Epithelial cell of alveolus of lung (primary cell): ENCODE results near the gene CDH19. TPM values are rescaled to one million over a fixed set of nuclear protein-coding genes. Genes with fewer than 3 reads are reported as not detected.

Source experiments
- total RNA-seq: library from RNA; depleted of rRNA; stranded (reverse); fragments of >200 nt; gene quantifications from 2 replicates; pipeline ENCODE4 v1.2.1, GENCODE V29; 2015

The CDH19 gene, protein sequence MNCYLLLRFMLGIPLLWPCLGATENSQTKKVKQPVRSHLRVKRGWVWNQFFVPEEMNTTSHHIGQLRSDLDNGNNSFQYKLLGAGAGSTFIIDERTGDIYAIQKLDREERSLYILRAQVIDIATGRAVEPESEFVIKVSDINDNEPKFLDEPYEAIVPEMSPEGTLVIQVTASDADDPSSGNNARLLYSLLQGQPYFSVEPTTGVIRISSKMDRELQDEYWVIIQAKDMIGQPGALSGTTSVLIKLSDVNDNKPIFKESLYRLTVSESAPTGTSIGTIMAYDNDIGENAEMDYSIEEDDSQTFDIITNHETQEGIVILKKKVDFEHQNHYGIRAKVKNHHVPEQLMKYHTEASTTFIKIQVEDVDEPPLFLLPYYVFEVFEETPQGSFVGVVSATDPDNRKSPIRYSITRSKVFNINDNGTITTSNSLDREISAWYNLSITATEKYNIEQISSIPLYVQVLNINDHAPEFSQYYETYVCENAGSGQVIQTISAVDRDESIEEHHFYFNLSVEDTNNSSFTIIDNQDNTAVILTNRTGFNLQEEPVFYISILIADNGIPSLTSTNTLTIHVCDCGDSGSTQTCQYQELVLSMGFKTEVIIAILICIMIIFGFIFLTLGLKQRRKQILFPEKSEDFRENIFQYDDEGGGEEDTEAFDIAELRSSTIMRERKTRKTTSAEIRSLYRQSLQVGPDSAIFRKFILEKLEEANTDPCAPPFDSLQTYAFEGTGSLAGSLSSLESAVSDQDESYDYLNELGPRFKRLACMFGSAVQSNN
- 0.13 TPM in 1 of 2 replicates, not detected in the other for total RNA-seq

DNA sequence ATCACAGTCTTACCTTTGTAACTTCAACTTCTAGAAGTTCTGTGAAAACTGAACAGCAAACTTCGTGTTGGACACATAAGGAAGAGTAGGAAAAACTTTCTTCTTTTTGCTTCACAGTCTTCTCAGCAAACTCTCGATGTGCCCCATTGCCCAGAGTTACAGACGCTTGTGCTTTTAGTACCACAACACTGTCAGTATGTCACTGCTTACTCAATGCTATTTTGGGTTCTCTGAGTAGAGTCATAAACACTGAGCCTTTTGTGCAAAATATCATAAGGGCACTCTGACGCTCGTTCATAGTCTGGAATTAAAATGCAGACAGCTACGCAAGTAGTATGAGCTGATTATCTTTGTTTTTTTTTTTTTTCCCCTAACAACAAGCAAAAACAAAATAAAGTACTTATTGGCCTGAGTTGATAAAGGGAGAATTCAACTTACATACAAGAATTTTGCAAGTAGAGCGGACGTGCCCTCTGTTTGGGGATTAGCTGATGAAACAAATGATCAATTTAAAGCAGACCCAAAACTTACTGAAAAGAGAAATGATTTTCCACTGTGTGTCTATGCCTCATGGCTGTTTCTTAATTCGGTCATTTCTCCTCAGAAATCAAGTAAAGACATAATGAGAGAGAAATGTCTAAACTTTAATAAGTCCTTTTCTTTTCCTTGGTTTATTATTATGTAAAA lies at the start of gene CDH19:
Gene CDH19, minus strand, starts transcription at position 150 of the 687 bp plus-strand sequence. CDS start 31,886 bp downstream, outside the sequence.

